HG03520 (cell line): ENCODE measurements around the gene AFAP1.
"Not testable (repeated sequence)": the region's sequence is repeated elsewhere in the genome, so short reads cannot be mapped to it uniquely, and the experiment has no call there.

ENCODE experiments used
- ATAC-seq: cut with Tn5 transposase; IDR thresholded peaks from one replicate; pipeline ENCODE4 v1.9.1; 2021; ENCODE audit warnings: mild to moderate bottlenecking, moderate library complexity; ENCODE audit not compliant: unreplicated experiment

AFAP1 gene

GRCh38 chr4:7947927-7948326, 8.3 kb upstream of the AFAP1 start:
- ATAC-seq: no peak

- no peak for ATAC-seq
Measured at GRCh38 chr4:7945709-7946380, 6.2 kb upstream of the AFAP1 start.

- no peak for ATAC-seq
Measured at GRCh38 chr4:7944599-7945220, 5.0 kb upstream of the AFAP1 start.

GRCh38 chr4:7943688-7944087, 4.0 kb upstream of the AFAP1 start:
- not testable (repeated sequence) for ATAC-seq

GRCh38 chr4:7943211-7943610, 3.5 kb upstream of the AFAP1 start:
- ATAC-seq: no peak

GRCh38 chr4:7941965-7942496, 2.4 kb upstream of the AFAP1 start:
- ATAC-seq: no peak

- ATAC-seq: no peak
Measured at GRCh38 chr4:7941111-7941964, 1.7 kb upstream of the AFAP1 start.

- ATAC-seq: no peak
Measured at GRCh38 chr4:7938609-7939376, 868 bp downstream of the AFAP1 start.

GRCh38 chr4:7938266-7938608, 1.4 kb downstream of the AFAP1 start:
- ATAC-seq: no peak

- no peak for ATAC-seq
Measured at GRCh38 chr4:7937006-7937405, 2.7 kb downstream of the AFAP1 start.

- ATAC-seq: no peak
Measured at GRCh38 chr4:7933651-7934510, 5.8 kb downstream of the AFAP1 start.

- ATAC-seq: no peak
Measured at GRCh38 chr4:7932287-7932686, 7.4 kb downstream of the AFAP1 start.

GRCh38 chr4:7929118-7929951, 10.3 kb downstream of the AFAP1 start:
- no peak for ATAC-seq

- no peak for ATAC-seq
Measured at GRCh38 chr4:7928711-7929110, 10.9 kb downstream of the AFAP1 start.

- no peak for ATAC-seq
Measured at GRCh38 chr4:7926822-7927221, 12.8 kb downstream of the AFAP1 start.

- ATAC-seq: no peak
Measured at GRCh38 chr4:7924570-7924969, 15.1 kb downstream of the AFAP1 start.

GRCh38 chr4:7924163-7924562, 15.5 kb downstream of the AFAP1 start:
- no peak for ATAC-seq

GRCh38 chr4:7922466-7922865, 17.2 kb downstream of the AFAP1 start:
- ATAC-seq: no peak

GRCh38 chr4:7918981-7919380, 20.7 kb downstream of the AFAP1 start:
- no peak for ATAC-seq
